ENCODE measurements around the gene ADGRL3.
"Not testable (repeated sequence)": the region's sequence is repeated elsewhere in the genome, so short reads cannot be mapped to it uniquely, and the experiment has no call there.

ADGRL3 gene

DNA sequence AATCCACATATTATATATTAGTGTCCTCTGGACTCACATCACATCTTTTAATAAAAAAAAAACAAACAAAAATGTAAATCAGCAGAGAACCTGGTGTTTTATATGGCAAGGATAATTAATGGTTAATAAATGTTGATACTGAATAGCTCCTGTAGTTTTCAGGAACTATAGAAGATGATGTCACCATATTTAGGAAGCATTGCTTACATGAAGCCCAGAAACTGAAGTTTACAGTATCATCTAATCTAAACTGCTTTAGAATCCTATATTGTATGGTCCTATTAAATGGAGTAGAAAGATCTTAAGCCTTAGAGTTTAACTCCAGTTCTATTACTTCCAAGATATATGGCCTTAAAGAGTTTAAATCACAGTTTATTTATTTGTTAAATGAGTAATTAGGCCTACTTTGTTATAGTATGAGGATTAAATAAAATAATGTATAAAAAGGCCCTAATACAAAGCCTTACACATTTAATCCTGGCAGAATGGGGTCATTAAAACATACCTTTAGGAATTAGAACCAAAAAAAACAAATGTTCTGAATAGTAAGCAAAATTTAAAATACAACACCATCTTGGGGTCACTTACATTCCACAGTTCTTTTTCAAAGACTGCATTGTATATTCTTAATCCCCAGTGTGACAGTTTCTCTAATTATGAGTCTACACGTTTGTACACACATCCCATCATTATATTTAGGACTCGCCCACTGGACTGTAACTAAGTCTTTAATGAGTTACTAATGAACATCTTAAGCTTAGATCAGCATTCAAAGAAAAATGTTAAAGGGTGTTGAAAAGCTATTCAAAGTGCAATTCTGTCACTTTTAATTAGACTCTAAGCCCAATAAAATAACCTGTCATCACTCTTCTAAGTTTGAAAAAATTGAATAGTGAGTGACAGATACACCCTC lies 305.9 kb downstream of the ADGRL3 start:
- DNase-seq (ENCODE audit: low spot score), result no peak
- in situ Hi-C loops (cut with MboI; ENCODE audit: low sequenced_read_pairs, unreplicated experiment), result no loop called here
- TF ChIP-seq, protein P1, sequence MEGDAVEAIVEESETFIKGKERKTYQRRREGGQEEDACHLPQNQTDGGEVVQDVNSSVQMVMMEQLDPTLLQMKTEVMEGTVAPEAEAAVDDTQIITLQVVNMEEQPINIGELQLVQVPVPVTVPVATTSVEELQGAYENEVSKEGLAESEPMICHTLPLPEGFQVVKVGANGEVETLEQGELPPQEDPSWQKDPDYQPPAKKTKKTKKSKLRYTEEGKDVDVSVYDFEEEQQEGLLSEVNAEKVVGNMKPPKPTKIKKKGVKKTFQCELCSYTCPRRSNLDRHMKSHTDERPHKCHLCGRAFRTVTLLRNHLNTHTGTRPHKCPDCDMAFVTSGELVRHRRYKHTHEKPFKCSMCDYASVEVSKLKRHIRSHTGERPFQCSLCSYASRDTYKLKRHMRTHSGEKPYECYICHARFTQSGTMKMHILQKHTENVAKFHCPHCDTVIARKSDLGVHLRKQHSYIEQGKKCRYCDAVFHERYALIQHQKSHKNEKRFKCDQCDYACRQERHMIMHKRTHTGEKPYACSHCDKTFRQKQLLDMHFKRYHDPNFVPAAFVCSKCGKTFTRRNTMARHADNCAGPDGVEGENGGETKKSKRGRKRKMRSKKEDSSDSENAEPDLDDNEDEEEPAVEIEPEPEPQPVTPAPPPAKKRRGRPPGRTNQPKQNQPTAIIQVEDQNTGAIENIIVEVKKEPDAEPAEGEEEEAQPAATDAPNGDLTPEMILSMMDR (IDR thresholded peaks at IDR 0.05; ENCODE audit: borderline replicate concordance, control extremely low read depth, extremely low read depth, insufficient read depth, missing control alignments), result no peak

DNA sequence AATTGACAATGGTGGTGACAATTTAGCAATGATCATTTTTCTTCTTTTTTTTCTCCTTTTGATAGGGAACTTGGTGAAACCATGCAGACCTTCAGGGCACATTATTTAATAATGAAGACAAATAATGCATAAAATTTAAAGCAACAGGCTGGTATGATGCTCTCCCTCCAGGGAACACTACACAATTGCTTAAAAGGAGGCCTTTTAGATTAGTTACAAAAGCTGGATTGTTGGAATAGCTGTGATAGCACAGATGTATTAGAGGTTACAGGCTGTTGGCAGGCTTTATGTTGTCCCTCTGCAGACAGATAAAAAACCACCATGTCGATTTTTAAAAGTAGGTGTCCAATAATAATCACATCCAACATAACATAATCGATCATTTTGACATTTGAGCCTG lies 307.0 kb downstream of the ADGRL3 start:
- no peak for DNase-seq (ENCODE audit: low spot score)
- in situ Hi-C loops (cut with MboI; ENCODE audit: low sequenced_read_pairs, unreplicated experiment), result no loop called here
- TF ChIP-seq, protein P1 (IDR thresholded peaks at IDR 0.05; ENCODE audit: borderline replicate concordance, control extremely low read depth, extremely low read depth, insufficient read depth, missing control alignments), result no peak

DNA sequence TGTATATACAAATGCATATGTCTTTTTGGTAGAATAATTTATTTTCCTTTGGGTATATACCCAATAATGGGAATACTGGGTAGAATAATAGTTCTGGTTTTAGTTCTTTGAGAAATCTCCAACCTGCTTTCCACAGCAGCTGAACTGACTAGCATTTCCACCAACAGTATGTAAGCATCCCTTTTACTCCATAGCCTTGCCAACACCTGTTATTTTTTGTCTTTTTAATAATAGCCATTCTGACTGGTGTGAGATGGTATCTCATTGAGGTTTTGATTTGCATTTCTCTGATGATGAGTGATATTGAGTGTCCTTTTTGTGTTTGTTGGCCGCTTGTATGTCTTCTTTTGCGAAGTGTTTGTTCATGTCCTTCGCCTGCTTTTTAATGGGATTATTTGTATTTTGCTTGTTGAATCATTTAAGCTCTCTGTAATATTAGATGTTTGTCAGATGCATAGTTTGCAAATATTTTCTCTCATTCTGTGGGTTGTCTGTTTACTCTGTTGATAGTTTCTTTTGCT lies 309.7 kb downstream of the ADGRL3 start:
- in situ Hi-C loops (cut with MboI; ENCODE audit: low sequenced_read_pairs, unreplicated experiment); DNase-seq (ENCODE audit: low spot score): not testable (repeated sequence)

DNA sequence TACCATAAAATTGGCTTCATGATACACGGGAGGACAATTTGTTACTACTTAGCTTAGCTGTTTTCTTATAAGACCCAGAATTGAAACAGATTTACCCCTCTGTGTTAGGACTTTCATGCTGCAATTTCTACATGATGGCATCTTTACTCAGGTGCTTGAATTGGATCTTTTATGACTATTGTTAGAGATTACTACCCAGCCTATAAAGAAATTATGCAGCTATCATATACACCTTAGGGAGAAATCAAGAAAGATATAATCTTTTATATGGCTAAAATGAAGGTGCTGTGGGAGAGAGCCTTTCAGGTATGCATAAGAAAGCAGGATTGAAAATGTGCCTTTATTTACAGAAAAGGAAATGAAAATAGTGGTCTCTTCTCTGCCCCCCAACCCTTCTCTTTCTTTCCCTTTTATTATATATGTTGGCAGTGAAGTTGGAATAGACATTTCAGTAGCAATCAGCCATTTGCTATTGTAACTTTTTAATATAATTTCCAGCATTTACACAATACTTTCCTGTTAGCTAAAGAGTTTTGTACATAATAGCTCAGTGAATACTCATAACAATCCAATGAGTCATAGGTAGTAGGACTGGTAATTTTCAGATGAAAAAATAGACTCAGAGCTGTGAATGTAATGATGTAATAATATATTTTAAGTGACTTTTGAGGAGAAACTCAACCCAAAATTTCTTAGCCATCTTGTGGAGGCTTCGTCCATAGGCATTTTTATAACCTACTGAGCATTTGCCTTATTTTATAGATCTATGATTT lies 311.8 kb downstream of the ADGRL3 start:
- in situ Hi-C loops (cut with MboI; ENCODE audit: low sequenced_read_pairs, unreplicated experiment), result no loop called here
- TF ChIP-seq, protein P1 (IDR thresholded peaks at IDR 0.05; ENCODE audit: borderline replicate concordance, control extremely low read depth, extremely low read depth, insufficient read depth, missing control alignments), result no peak
- no peak for DNase-seq (ENCODE audit: low spot score)

DNA sequence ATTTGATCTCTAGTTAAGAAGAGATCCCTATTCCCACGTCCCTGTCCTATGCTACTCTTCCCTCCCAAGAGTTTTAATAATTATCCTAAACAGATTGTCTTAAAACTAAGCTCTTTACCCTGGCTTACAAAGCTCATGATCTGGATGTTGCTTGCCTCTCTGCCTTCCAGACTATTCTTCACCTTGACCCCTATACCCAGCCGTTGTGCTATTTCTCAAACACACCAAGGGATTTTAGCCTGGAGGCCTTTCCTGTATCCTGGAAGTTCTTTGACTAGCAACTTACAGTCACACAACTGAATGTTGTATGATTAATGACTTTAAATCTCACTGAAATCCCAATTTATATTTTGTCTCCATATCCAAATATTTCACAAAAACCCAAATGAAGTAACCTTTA lies 314.9 kb downstream of the ADGRL3 start:
- DNase-seq (ENCODE audit: low spot score), result no peak
- TF ChIP-seq, protein P1 (IDR thresholded peaks at IDR 0.05; ENCODE audit: borderline replicate concordance, control extremely low read depth, extremely low read depth, insufficient read depth, missing control alignments), result no peak
- in situ Hi-C loops (cut with MboI; ENCODE audit: low sequenced_read_pairs, unreplicated experiment), result no loop called here

DNA sequence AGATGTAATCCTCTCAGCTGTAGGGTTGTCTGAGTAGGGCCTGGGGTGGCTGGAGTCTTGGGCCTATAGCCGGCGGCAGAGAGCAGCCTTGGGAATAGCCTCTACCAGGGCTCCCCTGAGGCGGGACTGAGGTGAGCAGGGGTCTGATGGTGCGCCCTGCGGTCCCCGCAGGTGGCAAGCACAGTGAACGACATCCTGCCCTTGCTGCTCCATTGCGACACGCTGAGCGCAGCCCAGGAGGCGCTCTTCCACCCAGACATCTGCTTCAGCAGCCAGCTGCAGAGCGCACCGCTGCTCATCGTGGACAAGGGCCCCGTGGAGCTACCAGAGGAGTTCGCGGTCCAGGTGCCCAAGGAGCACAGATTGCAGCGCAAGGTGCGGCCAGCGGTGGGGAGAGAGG lies 317.0 kb downstream of the ADGRL3 start:
- DNase-seq (ENCODE audit: low spot score), result no peak
- in situ Hi-C loops (cut with MboI; ENCODE audit: low sequenced_read_pairs, unreplicated experiment), result no loop called here
- TF ChIP-seq, protein P1 (IDR thresholded peaks at IDR 0.05; ENCODE audit: borderline replicate concordance, control extremely low read depth, extremely low read depth, insufficient read depth, missing control alignments), result no peak
